Ovary (tissue), 3 donors: ENCODE measurements around the gene IQGAP2.

Experiments used
- CTCF ChIP-seq, 3 donors: fragments of 450-650 bp in 2 of 3; fragments of 200-600 bp in 1 of 3; IDR thresholded peaks; one replicate each; pipeline versions ENCODE4 v1.5.1 to v1.8.0; 2016 to 2022; ENCODE audit warnings: antibody characterized with exemption in 3 of 3, mild to moderate bottlenecking in 1 of 3
- POLR2A ChIP-seq: fragments of 450-650 bp; IDR thresholded peaks from one replicate; pipeline ENCODE4 v1.6.1; 2017; ENCODE audit warnings: antibody characterized with exemption, mild to moderate bottlenecking, moderate library complexity
- donor health status: DM: no; HTN: no; CAD: no.

- no peak for TF ChIP-seq CTCF (IDR thresholded peaks at IDR 0.05)
- TF ChIP-seq POLR2A, result no peak
Observed at GRCh38 chr5:76704131-76704663, 301.1 kb downstream of the IQGAP2 start.
